ENCODE measurements around the gene LIN28B.

DNA sequence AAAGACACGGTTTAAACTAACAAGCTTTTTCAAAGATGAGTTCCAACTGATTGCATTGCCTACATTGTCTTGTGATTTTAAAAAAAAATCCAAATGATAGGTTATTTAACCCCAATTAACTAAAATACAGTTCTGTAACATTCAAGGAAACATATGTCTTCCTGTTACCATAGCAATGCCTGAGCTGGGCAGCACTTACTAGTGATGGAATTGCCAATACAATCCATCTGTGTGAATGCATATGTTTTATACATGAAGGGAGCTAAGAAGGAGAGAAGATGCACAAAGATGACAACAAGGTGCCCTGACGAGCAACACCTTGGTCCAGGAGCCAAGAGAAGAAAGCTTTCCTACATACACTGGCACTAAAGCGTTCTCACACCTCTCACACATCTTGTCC is 154.2 kb downstream of the LIN28B start:
- no peak for TF ChIP-seq CTCF (IDR thresholded peaks at IDR 0.05)
- TF ChIP-seq POLR2A (IDR thresholded peaks at IDR 0.05): no peak

Data from lower leg skin (tissue), 3 donors.